ENCODE results near the gene MYH14.

- TF ChIP-seq SUZ12 (IDR thresholded peaks at IDR 0.05; ENCODE audit: extremely low read depth, insufficient read depth, insufficient read length) (no peak), YY1 (IDR thresholded peaks at IDR 0.05; ENCODE audit: insufficient read depth, insufficient read length) (no peak)
Measured at GRCh38 chr19:50198431-50199258, 4.8 kb upstream of the MYH14 start.

Measured in NT2/D1 (cell line).